GM23338 (cell line): ENCODE measurements around the gene ITGA8. TPM values are rescaled to one million over a fixed set of nuclear protein-coding genes. Genes with fewer than 3 reads are reported as not detected.

Experiments used
- ATAC-seq: fragments of 200-7000 bp; cut with Tn5 transposase; 3 replicates; pipeline ENCODE4 v1.9.1; 2020
- DNase-seq: peaks from one replicate; pipeline ENCODE4 v3.0.0-alpha.2; 2015; ENCODE audit warnings: low spot score
- H2AFZ ChIP-seq: fragments of 200-600 bp; sonication (generic); 2 replicates; pipeline ENCODE4 v1.8.0; 2016; ENCODE audit warnings: antibody characterized with exemption, mild to moderate bottlenecking, moderate library complexity
- H3F3A ChIP-seq: fragments of 200-600 bp; sonication (generic); replicated peaks from 2 replicates; pipeline ENCODE4 v1.8.0; 2017; ENCODE audit warnings: antibody characterized with exemption, mixed run types, low read depth
- H3K27ac ChIP-seq: fragments of 200-600 bp; sonication (generic); 2 replicates; pipeline ENCODE4 v1.6.1; 2016; ENCODE audit warnings: low read depth
- H3K27me3 ChIP-seq: fragments of 200-600 bp; sonication (generic); 2 replicates; pipeline ENCODE4 v1.8.0; 2016; ENCODE audit warnings: mild to moderate bottlenecking, mixed run types, moderate library complexity; ENCODE audit not compliant: insufficient read depth
- H3K36me3 ChIP-seq: fragments of 200-600 bp; sonication (generic); 2 replicates; pipeline ENCODE4 v1.8.0; 2016; ENCODE audit warnings: mild to moderate bottlenecking; ENCODE audit not compliant: insufficient read depth
- H3K4me1 ChIP-seq: fragments of 200-600 bp; sonication (generic); 2 replicates; pipeline ENCODE4 v1.8.0; 2016; ENCODE audit warnings: mild to moderate bottlenecking, moderate library complexity; ENCODE audit not compliant: insufficient read depth
- H3K4me2 ChIP-seq: fragments of 200-600 bp; sonication (generic); 2 replicates; pipeline ENCODE4 v1.7.1; 2017; ENCODE audit warnings: mixed run types
- H3K4me3 ChIP-seq: fragments of 200-600 bp; sonication (generic); 2 replicates; pipeline ENCODE4 v1.6.1; 2016; ENCODE audit warnings: mixed run types
- H3K79me2 ChIP-seq: fragments of 200-600 bp; sonication (generic); replicated peaks from 2 replicates; pipeline ENCODE4 v1.8.0; 2017; ENCODE audit warnings: mild to moderate bottlenecking; ENCODE audit not compliant: insufficient read depth
- H3K9me2 ChIP-seq: fragments of 200-600 bp; sonication (generic); 2 replicates; pipeline ENCODE4 v1.8.0; 2017; ENCODE audit not compliant: insufficient read depth
- H4K20me1 ChIP-seq: fragments of 200-600 bp; sonication (generic); replicated peaks from 2 replicates; pipeline ENCODE4 v1.8.0; 2017; ENCODE audit warnings: mild to moderate bottlenecking; ENCODE audit not compliant: insufficient read depth
- H3K27ac Mint-ChIP-seq: 2 replicates; pipeline ENCODE4 v1.8.0; 2020; ENCODE audit warnings: inconsistent platforms, mild to moderate bottlenecking, moderate library complexity, mixed read lengths
- H3K27me3 Mint-ChIP-seq: 3 replicates; pipeline ENCODE4 v1.8.0; 2022; ENCODE audit warnings: low read depth, mild to moderate bottlenecking, moderate library complexity, mixed read lengths, inconsistent platforms; ENCODE audit not compliant: insufficient read depth, poor library complexity
- H3K36me3 Mint-ChIP-seq: 3 replicates; pipeline ENCODE4 v1.8.0; 2021; ENCODE audit warnings: low read depth, mild to moderate bottlenecking, inconsistent platforms, moderate library complexity, mixed read lengths
- H3K4me1 Mint-ChIP-seq: 3 replicates; pipeline ENCODE4 v1.8.0; 2020; ENCODE audit warnings: mild to moderate bottlenecking, inconsistent platforms, mixed read lengths
- H3K4me3 Mint-ChIP-seq: 3 replicates; pipeline ENCODE4 v1.8.0; 2021; ENCODE audit warnings: moderate library complexity, mild to moderate bottlenecking, inconsistent platforms, mixed read lengths
- H3K9me3 Mint-ChIP-seq: 3 replicates; pipeline ENCODE4 v1.8.0; 2020; ENCODE audit warnings: moderate library complexity, mild to moderate bottlenecking, inconsistent platforms, mixed read lengths
- CREB1 ChIP-seq: fragments of 250-450 bp; sonication (Bioruptor Pico); IDR thresholded peaks from 2 replicates; pipeline ENCODE4 v1.5.0; 2020; ENCODE audit warnings: low read depth, mild to moderate bottlenecking, moderate library complexity
- EZH2phosphoT487 ChIP-seq: fragments of 200-600 bp; sonication (generic); IDR thresholded peaks from one replicate; pipeline ENCODE4 v1.8.1; 2018; ENCODE audit warnings: antibody characterized with exemption; ENCODE audit not compliant: unreplicated experiment
- JUNB ChIP-seq: IDR thresholded peaks from one replicate; pipeline ENCODE4 v1.6.1; 2016; ENCODE audit warnings: antibody characterized with exemption; ENCODE audit not compliant: unreplicated experiment
- NANOG ChIP-seq: IDR thresholded peaks from 2 replicates; pipeline ENCODE4 v1.6.1; 2016; ENCODE audit warnings: antibody characterized with exemption, borderline replicate concordance
- POLR2AphosphoS5 ChIP-seq: IDR thresholded peaks from 2 replicates; pipeline ENCODE4 v1.6.1; 2016; ENCODE audit warnings: antibody characterized with exemption, low read depth
- ZNF114 ChIP-seq: fragments of 250-450 bp; sonication (Bioruptor Pico); IDR thresholded peaks from 2 replicates; pipeline ENCODE4 v1.5.0; 2020; ENCODE audit warnings: mild to moderate bottlenecking, moderate library complexity
- ZNF331 ChIP-seq: fragments of 250-450 bp; sonication (Bioruptor Pico); IDR thresholded peaks from 2 replicates; pipeline ENCODE4 v1.5.0; 2020; ENCODE audit warnings: low read depth, mild to moderate bottlenecking, moderate library complexity
- polyA plus RNA-seq: library from polyadenylated mRNA; unstranded; fragments of >200 nt; fragmentation: Nextera tagmentation; extraction: Ambion mirVana; gene quantifications from 2 replicates; pipeline ENCODE4 v1.2.1, GENCODE V29; 2016
- total RNA-seq: library from RNA; depleted of rRNA; stranded (reverse); fragments of >200 nt; shearing (Covaris generic); gene quantifications from 2 replicates; pipeline ENCODE4 v1.2.3, GENCODE V29; 2014
- TF ChIP-seq, protein P1 (sequence below): IDR thresholded peaks from one replicate; pipeline ENCODE4 v1.6.1; 2018; ENCODE audit warnings: antibody characterized with exemption; ENCODE audit not compliant: unreplicated experiment
- TF ChIP-seq, protein P2 (sequence below): IDR thresholded peaks from 2 replicates; pipeline ENCODE4 v1.6.1; 2016; ENCODE audit warnings: antibody characterized with exemption

ITGA8 gene
- total and polyA plus RNA-seq, 2 experiments from 2014 or later = not detected

DNA sequence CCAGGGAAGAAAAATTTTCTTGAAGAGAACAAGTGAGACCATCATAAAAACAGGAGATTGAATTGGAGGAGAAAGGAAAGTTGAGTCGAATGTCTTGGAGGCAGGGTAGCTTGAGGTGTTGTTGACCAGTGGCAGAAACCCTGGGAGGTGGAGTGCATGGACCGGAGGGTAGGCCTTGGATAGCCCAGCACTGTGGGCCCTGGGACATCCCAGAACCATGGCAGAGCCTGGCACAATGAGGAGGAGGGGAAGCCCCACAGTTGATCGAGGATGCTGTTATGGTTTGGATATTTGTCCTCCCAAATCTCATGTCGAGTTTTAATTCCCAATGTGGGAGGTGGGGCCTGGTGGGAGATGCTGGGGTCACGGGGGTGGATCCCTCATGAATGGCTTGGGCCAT lies 157.1 kb downstream of the ITGA8 start:
- no peaks in the 10 kb centered on the region for H3K9me3 Mint-ChIP-seq
- Histone ChIP-seq H3K4me2 (no peak overlapping the region), H3K27ac (no peak overlapping the region), H3K36me3 (no peaks in the 10 kb centered on the region), H2AFZ (no peak overlapping the region), H4K20me1 (no peaks in the 10 kb centered on the region), H3K4me3 (no peak overlapping the region), H3F3A (no peaks in the 10 kb centered on the region), H3K79me2 (no peaks in the 10 kb centered on the region), H3K4me1 (no peaks in the 10 kb centered on the region), H3K27me3 (no peaks in the 10 kb centered on the region), H3K9me2 (0 out of 2 replicates have a peak, but pooled peaks cover 3% of the 10 kb centered on the region)
- H3K36me3 Mint-ChIP-seq = no peaks in the 10 kb centered on the region
- ATAC-seq (no peak), DNase-seq (no peak)
- no peak overlapping the region for H3K4me3 Mint-ChIP-seq
- no peaks in the 10 kb centered on the region for H3K4me1 Mint-ChIP-seq
- peaks cover 2% of the 10 kb centered on the region for H3K27me3 Mint-ChIP-seq
- TF ChIP-seq, protein P1, sequence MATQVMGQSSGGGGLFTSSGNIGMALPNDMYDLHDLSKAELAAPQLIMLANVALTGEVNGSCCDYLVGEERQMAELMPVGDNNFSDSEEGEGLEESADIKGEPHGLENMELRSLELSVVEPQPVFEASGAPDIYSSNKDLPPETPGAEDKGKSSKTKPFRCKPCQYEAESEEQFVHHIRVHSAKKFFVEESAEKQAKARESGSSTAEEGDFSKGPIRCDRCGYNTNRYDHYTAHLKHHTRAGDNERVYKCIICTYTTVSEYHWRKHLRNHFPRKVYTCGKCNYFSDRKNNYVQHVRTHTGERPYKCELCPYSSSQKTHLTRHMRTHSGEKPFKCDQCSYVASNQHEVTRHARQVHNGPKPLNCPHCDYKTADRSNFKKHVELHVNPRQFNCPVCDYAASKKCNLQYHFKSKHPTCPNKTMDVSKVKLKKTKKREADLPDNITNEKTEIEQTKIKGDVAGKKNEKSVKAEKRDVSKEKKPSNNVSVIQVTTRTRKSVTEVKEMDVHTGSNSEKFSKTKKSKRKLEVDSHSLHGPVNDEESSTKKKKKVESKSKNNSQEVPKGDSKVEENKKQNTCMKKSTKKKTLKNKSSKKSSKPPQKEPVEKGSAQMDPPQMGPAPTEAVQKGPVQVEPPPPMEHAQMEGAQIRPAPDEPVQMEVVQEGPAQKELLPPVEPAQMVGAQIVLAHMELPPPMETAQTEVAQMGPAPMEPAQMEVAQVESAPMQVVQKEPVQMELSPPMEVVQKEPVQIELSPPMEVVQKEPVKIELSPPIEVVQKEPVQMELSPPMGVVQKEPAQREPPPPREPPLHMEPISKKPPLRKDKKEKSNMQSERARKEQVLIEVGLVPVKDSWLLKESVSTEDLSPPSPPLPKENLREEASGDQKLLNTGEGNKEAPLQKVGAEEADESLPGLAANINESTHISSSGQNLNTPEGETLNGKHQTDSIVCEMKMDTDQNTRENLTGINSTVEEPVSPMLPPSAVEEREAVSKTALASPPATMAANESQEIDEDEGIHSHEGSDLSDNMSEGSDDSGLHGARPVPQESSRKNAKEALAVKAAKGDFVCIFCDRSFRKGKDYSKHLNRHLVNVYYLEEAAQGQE = no peak
- no peak for TF ChIP-seq NANOG
- no peak for TF ChIP-seq EZH2phosphoT487
- H3K27ac Mint-ChIP-seq = no peak overlapping the region

DNA sequence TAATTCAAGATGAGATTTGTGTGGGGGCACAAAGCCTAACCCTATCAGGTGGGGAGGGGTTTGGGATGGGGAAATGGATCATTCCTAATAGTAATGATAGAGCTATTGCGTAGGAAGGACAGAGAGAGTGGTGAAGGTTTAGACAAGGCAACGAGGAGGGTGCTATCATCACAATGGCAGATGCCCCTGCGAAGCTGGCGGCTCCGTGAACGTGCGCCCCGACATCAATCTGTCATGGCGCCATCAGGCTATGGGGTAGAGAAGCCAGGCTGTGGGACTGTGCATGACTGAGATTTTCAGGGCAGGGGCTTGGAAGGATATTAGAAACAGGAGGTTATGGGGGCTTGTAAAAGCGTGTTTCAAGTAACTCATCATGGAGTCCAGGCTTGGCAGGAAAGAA lies 157.6 kb downstream of the ITGA8 start:
- Histone ChIP-seq H3K9me2 (0 out of 2 replicates have a peak, but pooled peaks cover 3% of the 10 kb centered on the region), H3K36me3 (no peaks in the 10 kb centered on the region), H3K27ac (no peak overlapping the region), H4K20me1 (no peaks in the 10 kb centered on the region), H2AFZ (no peak overlapping the region), H3K79me2 (no peaks in the 10 kb centered on the region), H3K4me3 (no peak overlapping the region), H3K4me2 (no peak overlapping the region), H3F3A (no peaks in the 10 kb centered on the region), H3K4me1 (no peaks in the 10 kb centered on the region), H3K27me3 (no peaks in the 10 kb centered on the region)
- H3K4me3 Mint-ChIP-seq = no peak overlapping the region
- DNase-seq = no peak
- peaks cover 2% of the 10 kb centered on the region for H3K27me3 Mint-ChIP-seq
- no peaks in the 10 kb centered on the region for H3K36me3 Mint-ChIP-seq
- H3K27ac Mint-ChIP-seq = no peak overlapping the region
- no peaks in the 10 kb centered on the region for H3K9me3 Mint-ChIP-seq
- H3K4me1 Mint-ChIP-seq = no peaks in the 10 kb centered on the region
- TF ChIP-seq ZNF331 (CRISPR knock-in tag) = no peak
- no peak for TF ChIP-seq JUNB
- no peak for TF ChIP-seq CREB1 (CRISPR knock-in tag)
- TF ChIP-seq ZNF114 (CRISPR knock-in tag) = no peak
- no peak for ATAC-seq

DNA sequence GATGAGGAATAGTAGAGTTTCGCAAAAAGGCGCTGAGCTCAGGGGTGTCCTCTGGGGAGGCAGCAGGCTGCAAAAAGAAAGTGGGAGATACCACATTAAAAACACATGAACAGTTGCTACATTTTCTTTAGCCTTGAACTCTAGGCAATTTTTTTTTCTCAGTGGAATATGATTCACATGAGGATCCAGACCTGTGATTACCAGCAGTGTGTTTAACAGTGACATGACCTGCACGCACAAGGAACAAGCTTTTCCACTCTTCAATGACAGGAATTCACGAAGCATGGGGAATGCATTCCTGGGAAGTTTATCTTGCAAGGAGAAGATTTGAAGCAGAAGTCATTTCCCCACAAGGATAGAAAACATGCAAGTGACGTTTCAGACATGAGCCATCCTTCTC lies 161.6 kb downstream of the ITGA8 start:
- no peaks in the 10 kb centered on the region for H3K27me3 Mint-ChIP-seq
- no peaks in the 10 kb centered on the region for H3K9me3 Mint-ChIP-seq
- no peak for ATAC-seq
- Histone ChIP-seq H3K79me2 (no peaks in the 10 kb centered on the region), H3K27me3 (no peaks in the 10 kb centered on the region), H3F3A (no peaks in the 10 kb centered on the region), H4K20me1 (no peaks in the 10 kb centered on the region), H3K4me3 (no peak overlapping the region), H3K4me2 (no peak overlapping the region), H3K9me2 (0 out of 2 replicates have a peak, but pooled peaks cover 3% of the 10 kb centered on the region), H3K36me3 (no peaks in the 10 kb centered on the region), H3K27ac (no peak overlapping the region), H3K4me1 (no peaks in the 10 kb centered on the region), H2AFZ (no peak overlapping the region)
- H3K4me1 Mint-ChIP-seq = no peaks in the 10 kb centered on the region
- no peaks in the 10 kb centered on the region for H3K36me3 Mint-ChIP-seq
- DNase-seq = no peak
- no peak overlapping the region for H3K27ac Mint-ChIP-seq
- no peak overlapping the region for H3K4me3 Mint-ChIP-seq
- TF ChIP-seq ZNF331 (CRISPR knock-in tag) (no peak), POLR2AphosphoS5 (no peak), JUNB (no peak)
- TF ChIP-seq, protein P2, sequence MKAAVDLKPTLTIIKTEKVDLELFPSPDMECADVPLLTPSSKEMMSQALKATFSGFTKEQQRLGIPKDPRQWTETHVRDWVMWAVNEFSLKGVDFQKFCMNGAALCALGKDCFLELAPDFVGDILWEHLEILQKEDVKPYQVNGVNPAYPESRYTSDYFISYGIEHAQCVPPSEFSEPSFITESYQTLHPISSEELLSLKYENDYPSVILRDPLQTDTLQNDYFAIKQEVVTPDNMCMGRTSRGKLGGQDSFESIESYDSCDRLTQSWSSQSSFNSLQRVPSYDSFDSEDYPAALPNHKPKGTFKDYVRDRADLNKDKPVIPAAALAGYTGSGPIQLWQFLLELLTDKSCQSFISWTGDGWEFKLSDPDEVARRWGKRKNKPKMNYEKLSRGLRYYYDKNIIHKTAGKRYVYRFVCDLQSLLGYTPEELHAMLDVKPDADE = no peak
